Fibroblast of the aortic adventitia (primary cell): ENCODE data around the gene SIGLEC7. TPM values are rescaled to one million over a fixed set of nuclear protein-coding genes. Genes with fewer than 3 reads are reported as not detected.

ENCODE experiments used
- DNase-seq: peaks from one replicate; pipeline ENCODE4 v3.0.0-alpha.2; 2010; ENCODE audit warnings: low read depth
- H3K4me3 ChIP-seq: 2 replicates; pipeline ENCODE4 v1.5.1; 2011; ENCODE audit warnings: low read depth, mild to moderate bottlenecking, control low read depth, low read length, moderate library complexity
- total RNA-seq: library from RNA; depleted of rRNA; stranded (reverse); fragments of >200 nt; gene quantifications from 2 replicates; pipeline ENCODE4 v1.2.3, GENCODE V29; 2012; ENCODE audit warnings: low replicate concordance
- TF ChIP-seq, protein P1 (sequence below): IDR thresholded peaks from 2 replicates; pipeline ENCODE4 v1.5.1; 2011; ENCODE audit warnings: mild to moderate bottlenecking, low read length, control low read depth, inconsistent platforms; ENCODE audit not compliant: insufficient read depth

The SIGLEC7 gene
- total RNA-seq, 1 donor = not detected

DNA sequence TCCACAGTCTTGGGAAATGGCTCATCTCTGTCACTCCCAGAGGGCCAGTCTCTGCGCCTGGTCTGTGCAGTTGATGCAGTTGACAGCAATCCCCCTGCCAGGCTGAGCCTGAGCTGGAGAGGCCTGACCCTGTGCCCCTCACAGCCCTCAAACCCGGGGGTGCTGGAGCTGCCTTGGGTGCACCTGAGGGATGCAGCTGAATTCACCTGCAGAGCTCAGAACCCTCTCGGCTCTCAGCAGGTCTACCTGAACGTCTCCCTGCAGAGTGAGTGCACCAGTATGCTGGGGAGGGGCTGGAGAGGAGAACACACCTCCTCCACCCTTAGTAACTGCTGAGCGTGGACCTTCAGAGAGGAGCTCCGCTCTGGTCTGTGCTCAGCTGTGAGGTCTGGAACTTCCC, 15.1 kb upstream of the SIGLEC7 start:
- TF ChIP-seq, protein P1, sequence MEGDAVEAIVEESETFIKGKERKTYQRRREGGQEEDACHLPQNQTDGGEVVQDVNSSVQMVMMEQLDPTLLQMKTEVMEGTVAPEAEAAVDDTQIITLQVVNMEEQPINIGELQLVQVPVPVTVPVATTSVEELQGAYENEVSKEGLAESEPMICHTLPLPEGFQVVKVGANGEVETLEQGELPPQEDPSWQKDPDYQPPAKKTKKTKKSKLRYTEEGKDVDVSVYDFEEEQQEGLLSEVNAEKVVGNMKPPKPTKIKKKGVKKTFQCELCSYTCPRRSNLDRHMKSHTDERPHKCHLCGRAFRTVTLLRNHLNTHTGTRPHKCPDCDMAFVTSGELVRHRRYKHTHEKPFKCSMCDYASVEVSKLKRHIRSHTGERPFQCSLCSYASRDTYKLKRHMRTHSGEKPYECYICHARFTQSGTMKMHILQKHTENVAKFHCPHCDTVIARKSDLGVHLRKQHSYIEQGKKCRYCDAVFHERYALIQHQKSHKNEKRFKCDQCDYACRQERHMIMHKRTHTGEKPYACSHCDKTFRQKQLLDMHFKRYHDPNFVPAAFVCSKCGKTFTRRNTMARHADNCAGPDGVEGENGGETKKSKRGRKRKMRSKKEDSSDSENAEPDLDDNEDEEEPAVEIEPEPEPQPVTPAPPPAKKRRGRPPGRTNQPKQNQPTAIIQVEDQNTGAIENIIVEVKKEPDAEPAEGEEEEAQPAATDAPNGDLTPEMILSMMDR = no peak
- H3K4me3 ChIP-seq = no peak overlapping the region
- DNase-seq = no peak

DNA sequence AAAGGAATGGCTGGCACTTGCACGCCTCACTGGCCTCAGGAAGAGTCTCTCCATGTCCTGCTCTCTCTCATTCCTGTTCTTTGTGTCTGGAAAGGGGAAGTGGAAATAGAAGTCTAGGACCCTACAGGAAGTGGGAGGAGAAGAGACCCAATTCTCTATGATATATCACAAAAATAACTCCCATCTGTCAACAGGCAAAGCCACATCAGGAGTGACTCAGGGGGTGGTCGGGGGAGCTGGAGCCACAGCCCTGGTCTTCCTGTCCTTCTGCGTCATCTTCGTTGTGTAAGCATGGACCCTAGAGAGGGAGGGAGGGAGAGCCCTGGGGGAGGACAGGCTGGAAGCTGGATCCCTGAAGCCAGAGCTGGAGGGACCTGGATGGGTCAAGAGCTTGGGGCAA, 14.3 kb upstream of the SIGLEC7 start:
- TF ChIP-seq, protein P1 = no peak
- DNase-seq = peak; percentile 35
- no peak overlapping the region for H3K4me3 ChIP-seq

DNA sequence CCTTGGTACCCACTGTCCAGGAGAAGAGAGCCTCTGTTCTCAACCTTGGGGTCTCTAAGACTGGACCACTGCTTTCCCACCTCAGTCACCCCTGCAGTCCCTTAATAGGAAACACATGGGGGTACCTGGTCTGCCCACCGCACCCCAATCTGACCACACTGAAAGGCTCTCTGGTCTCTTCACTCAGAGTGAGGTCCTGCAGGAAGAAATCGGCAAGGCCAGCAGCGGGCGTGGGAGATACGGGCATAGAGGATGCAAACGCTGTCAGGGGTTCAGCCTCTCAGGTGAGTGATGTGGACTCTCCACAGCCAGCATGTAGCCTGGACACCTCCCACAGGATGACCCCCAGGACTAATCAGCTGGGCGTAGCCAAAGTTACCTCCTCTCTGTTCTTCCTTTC, 13.9 kb upstream of the SIGLEC7 start:
- H3K4me3 ChIP-seq = no peak overlapping the region
- no peak for DNase-seq
- TF ChIP-seq, protein P1 = no peak

DNA sequence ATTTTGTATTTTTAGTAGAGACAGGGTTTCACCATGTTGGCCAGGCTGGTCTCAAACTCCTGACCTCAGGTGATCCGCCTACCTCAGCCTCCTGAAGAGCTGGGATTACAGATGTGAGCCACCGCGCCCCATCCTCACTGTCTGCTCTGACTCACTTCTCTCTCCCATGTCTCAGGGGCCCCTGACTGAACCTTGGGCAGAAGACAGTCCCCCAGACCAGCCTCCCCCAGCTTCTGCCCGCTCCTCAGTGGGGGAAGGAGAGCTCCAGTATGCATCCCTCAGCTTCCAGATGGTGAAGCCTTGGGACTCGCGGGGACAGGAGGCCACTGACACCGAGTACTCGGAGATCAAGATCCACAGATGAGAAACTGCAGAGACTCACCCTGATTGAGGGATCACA, 12.4 kb upstream of the SIGLEC7 start:
- TF ChIP-seq, protein P1 = no peak
- DNase-seq = no peak
- H3K4me3 ChIP-seq = no peak overlapping the region

DNA sequence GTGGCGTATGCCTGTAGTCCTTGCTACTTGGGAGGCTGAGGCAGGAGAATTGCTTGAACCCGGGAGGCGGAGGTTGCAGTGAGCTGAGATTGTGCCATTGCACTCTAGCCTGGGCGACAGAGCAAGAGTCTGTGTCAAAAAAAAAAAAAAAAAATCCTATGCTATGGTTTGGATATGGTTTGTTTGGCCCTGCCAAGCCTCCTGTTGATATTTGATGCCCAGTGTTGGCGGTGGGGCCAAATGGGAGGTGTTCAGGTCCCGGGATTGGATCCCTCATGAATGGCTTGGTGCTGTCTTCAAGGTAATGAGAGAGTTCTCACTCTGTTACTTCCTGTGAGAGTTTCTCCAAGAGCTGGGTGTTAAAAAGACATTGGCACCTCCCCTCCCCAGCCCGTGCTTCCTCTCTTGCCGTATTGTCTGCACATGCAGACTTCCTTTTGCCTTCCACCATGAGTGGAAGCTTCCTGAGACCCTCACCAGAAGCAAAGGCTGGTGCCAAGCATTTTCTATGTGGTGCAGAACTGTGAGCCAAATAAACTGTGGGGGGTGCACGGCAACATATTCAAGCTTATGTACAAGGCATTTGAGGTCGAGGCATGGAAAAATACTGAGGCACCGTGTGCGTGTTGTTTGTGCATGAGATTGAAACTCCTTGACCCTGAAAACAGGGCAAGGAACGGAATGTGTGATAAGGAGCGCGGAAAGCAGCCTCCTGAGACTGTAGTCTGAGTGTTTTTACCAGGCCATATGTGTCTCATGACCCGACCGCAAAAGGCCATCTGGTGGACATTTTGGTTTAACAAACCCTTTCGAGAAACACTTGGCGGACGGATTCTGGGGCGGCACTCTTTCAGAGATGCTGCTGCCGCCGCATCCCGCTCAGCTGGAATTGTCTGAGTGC, 10.1 kb upstream of the SIGLEC7 start:
- peak; percentile 83 for DNase-seq

DNA sequence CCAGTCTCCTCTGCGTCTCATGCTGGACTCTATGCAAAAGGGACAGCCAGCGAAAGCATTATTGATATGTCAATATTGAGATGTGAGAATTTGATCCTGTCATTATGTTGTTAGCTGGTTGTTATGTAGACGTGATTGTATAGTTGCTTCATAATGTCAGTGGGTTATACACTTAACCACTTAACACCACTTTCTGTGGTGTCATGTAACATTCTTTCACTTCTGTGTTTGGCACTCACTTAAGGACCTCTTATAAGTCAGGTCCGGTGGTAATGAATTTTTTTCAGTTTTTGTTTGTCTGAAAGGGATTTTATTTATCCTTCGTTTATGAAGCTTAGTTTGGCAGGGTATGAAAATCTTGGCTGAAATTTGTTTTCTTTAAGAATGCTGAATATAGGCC, 7.1 kb upstream of the SIGLEC7 start:
- TF ChIP-seq, protein P1 = no peak
- no peak for DNase-seq
- H3K4me3 ChIP-seq = no peak overlapping the region

More for the DNA sequence above, 10.1 kb upstream of the SIGLEC7 start:
- no peak overlapping the region for H3K4me3 ChIP-seq
- TF ChIP-seq, protein P1 = peak; percentile 33
